HL-60 (cell line): ENCODE measurements around the gene SLC28A2.

Experiments
- DNase-seq, 2 experiments: peaks; one replicate each; pipeline ENCODE4 v3.0.0-alpha.2; 2010 to 2020; ENCODE audit warnings: low read depth in 1 of 2, low spot score in 1 of 2
- H3K27ac ChIP-seq: fragments of 250-450 bp; sonication (Bioruptor Pico); replicated peaks from 2 replicates; pipeline ENCODE4 v1.5.1; 2020; ENCODE audit warnings: mild to moderate bottlenecking, moderate library complexity
- H3K27me3 ChIP-seq: fragments of 250-450 bp; sonication (Bioruptor Pico); 2 replicates; pipeline ENCODE4 v1.5.1; 2021; ENCODE audit warnings: mild to moderate bottlenecking, moderate library complexity; ENCODE audit not compliant: insufficient read depth, poor library complexity, severe bottlenecking
- H3K4me3 ChIP-seq: replicated peaks from 2 replicates; pipeline ENCODE4 v1.5.1; 2011; ENCODE audit warnings: mild to moderate bottlenecking, control low read depth, low read length; ENCODE audit not compliant: insufficient read depth
- CTCF ChIP-seq: IDR thresholded peaks from one replicate; pipeline ENCODE4 v1.5.1; 2011; ENCODE audit warnings: low read length, control low read depth, inconsistent platforms; ENCODE audit not compliant: insufficient read depth
- GABPA ChIP-seq: IDR thresholded peaks from 2 replicates; pipeline ENCODE4 v1.6.1; 2012; ENCODE audit warnings: low read depth
- POLR2AphosphoS5 ChIP-seq: IDR thresholded peaks from 2 replicates; pipeline ENCODE4 v1.6.1; 2012; ENCODE audit warnings: low read depth
- REST ChIP-seq: IDR thresholded peaks from 2 replicates; pipeline ENCODE4 v1.6.1; 2012; ENCODE audit warnings: low read depth; ENCODE audit not compliant: insufficient replicate concordance
- SPI1 ChIP-seq: IDR thresholded peaks from 2 replicates; pipeline ENCODE4 v1.6.1; 2012; ENCODE audit warnings: low read depth, mild to moderate bottlenecking, borderline replicate concordance

The SLC28A2 gene

GRCh38 chr15:45212493-45212892, 39.5 kb upstream of the SLC28A2 start:
- no peak for DNase-seq
- no peaks in the 10 kb centered on the region for H3K27me3 ChIP-seq
- H3K27ac ChIP-seq = no peak overlapping the region
- no peak for TF ChIP-seq SPI1
- TF ChIP-seq GABPA = no peak
- no peak for TF ChIP-seq REST
- TF ChIP-seq CTCF = no peak
- no peak for TF ChIP-seq POLR2AphosphoS5
- H3K4me3 ChIP-seq = no peak overlapping the region

- DNase-seq = no peak
- TF ChIP-seq SPI1 = no peak
- TF ChIP-seq POLR2AphosphoS5 = no peak
- no peak for TF ChIP-seq GABPA
- Histone ChIP-seq H3K27me3 (peaks cover 6% of the 10 kb centered on the region), H3K27ac (no peak overlapping the region), H3K4me3 (no peak overlapping the region)
These were observed 30.9 kb upstream of the SLC28A2 start for GRCh38 chr15:45221053-45221599.

- TF ChIP-seq GABPA (no peak), REST (no peak), CTCF (no peak), POLR2AphosphoS5 (no peak), SPI1 (no peak)
- no peak for DNase-seq
- no peak overlapping the region for H3K4me3 ChIP-seq
- H3K27me3 ChIP-seq = peaks cover 6% of the 10 kb centered on the region
- H3K27ac ChIP-seq = no peak overlapping the region
These were observed 30.1 kb upstream of the SLC28A2 start for GRCh38 chr15:45221967-45222366.

GRCh38 chr15:45224621-45225217, 27.3 kb upstream of the SLC28A2 start:
- Histone ChIP-seq H3K27ac (no peak overlapping the region), H3K27me3 (peaks cover 6% of the 10 kb centered on the region), H3K4me3 (no peak overlapping the region)
- no peak for DNase-seq
- TF ChIP-seq CTCF (no peak), POLR2AphosphoS5 (no peak), GABPA (no peak), SPI1 (no peak)
